CD4-positive, alpha-beta T cell treated with Interleukin-4 for 4 hours (primary cell): ENCODE results near the gene GADD45GIP1.

ENCODE experiments used
- DNase-seq: peaks from one replicate; pipeline ENCODE4 v3.0.0-alpha.2; 2020

GADD45GIP1 gene

GRCh38 chr19:12956446-12957388 is at the start of gene GADD45GIP1:
TSS of gene GADD45GIP1 (minus strand) at chr19:12957223. CDS start at chr19:12957212, 11 bp downstream.
- DNase-seq, result peak; percentile 80

- no peak for DNase-seq
Observed at GRCh38 chr19:13005861-13006370, 48.9 kb upstream of the GADD45GIP1 start.

GRCh38 chr19:13005253-13005652 is 48.2 kb upstream of the GADD45GIP1 start:
- no peak for DNase-seq

- no peak for DNase-seq
Observed at GRCh38 chr19:13004273-13004672, 47.2 kb upstream of the GADD45GIP1 start.

- DNase-seq, result no peak
Observed at GRCh38 chr19:13003081-13003480, 46.1 kb upstream of the GADD45GIP1 start.

DNA sequence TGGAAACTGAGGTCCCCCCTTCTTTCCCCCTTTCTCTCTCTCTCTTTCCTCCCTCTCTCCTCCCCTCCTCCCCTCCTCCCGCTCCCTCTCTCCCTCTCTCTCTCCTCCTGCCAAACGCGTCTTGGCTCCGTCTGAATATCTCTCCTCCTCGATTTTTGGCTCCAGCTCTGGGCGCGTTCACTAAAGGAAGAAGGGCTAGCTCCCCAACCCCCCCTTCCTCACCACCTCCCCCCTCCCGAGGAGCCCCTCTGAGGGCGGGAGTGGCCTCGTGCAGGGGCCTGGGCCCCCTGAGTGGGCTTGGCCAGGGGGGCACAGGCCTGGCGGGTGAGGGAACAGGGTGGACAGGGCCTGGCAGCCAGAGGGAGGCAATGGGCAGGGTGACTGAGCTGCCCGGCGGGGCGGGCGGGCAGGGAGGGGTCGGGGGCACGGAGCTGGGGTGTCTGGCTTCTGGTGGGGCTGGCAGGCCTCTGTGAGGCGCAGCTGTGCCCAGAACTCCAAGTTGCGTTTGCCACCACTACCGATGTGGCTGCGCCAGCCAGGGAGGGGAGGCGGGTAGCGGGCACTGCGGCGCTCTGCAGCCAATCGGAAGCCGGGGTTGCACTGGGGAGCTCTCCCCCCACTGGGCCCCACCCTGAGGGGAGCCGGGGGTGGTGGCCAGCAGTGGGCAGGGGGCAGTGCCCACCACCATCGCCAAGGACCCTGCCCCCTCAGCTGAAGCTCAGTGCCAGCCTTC is 45.3 kb upstream of the GADD45GIP1 start:
- DNase-seq, result no peak

DNA sequence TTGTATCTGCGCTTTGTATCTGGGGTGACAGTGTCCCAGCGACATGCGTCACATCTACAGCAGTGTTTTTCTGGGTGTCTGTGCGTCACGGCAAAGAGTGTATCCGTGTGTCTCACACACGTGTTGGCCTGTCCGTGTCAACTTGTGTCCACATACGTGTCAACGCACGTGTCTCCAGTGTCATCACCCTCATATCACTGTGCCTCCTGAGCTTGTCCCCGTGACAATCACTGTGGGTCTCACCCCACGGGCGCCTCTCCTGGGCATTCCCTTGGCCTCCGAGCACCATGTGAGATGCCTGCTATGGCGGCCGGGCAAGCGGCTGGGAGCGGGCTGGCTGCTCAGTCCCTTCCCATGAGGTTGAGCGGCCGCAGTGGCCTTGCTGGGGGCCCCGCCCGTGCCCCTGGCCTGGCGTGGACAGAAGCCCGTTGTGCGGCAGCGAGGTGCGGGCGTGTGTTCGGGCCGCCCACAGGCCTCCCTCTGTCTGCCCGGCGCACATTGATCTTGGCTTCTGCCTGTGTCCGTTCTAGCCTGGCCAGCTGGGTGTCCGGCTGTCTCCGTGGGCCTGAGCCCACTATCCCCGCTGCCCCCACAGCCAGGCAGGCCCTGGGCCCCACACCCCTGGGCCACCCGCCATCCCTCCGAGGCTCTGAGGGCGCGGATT is 44.6 kb upstream of the GADD45GIP1 start:
- DNase-seq, result no peak

GRCh38 chr19:13001166-13001501 is 44.1 kb upstream of the GADD45GIP1 start:
- no peak for DNase-seq

DNA sequence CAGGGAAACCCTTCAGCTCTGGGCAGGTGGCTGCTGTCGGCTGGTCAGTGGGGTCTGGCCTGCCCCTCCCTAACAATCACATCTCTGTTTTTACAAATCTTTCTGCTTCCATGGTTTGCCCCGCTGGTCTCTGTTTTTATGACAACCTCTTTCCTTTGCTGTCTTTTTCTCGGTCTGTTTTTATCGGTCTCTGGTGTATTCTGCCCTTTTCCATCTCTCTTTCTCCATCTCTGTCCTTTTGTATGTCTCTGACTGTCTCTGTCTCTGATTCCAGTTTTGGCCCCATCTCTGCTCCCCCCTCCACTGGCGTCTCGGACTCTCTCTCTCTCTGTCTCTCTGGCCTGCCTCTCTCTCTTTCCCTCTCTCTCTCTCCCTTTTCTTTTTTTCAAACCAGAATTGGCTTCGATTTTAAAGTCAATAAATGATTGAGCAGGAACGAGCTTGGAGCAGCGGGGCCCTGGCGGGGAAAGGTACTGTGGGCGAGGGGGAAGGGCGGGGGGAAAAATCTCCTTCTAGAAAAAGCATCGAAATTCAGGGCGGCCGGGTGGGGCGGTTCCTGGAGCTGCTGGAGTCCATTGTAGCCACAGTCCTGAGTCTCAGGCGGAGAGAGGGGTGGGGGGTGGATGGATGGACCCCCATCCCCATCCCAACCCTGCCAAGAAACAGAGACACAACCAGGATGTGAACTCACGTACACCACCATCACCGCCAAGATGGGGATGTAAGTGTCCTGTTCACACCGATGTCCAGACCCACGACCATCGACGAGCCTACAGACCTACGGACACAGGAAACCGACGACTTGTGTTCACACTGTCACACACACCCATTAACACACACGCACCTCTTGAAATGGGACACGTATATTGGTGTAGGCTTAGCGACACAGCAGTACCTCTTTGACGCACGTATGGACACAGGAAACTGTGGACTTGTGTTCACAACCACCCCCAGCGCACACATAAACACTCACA is 41.2 kb upstream of the GADD45GIP1 start:
- no peak for DNase-seq

- DNase-seq, result no peak
Observed at GRCh38 chr19:12997179-12997966, 40.4 kb upstream of the GADD45GIP1 start.

GRCh38 chr19:12996406-12997094 is 39.5 kb upstream of the GADD45GIP1 start:
- no peak for DNase-seq

DNA sequence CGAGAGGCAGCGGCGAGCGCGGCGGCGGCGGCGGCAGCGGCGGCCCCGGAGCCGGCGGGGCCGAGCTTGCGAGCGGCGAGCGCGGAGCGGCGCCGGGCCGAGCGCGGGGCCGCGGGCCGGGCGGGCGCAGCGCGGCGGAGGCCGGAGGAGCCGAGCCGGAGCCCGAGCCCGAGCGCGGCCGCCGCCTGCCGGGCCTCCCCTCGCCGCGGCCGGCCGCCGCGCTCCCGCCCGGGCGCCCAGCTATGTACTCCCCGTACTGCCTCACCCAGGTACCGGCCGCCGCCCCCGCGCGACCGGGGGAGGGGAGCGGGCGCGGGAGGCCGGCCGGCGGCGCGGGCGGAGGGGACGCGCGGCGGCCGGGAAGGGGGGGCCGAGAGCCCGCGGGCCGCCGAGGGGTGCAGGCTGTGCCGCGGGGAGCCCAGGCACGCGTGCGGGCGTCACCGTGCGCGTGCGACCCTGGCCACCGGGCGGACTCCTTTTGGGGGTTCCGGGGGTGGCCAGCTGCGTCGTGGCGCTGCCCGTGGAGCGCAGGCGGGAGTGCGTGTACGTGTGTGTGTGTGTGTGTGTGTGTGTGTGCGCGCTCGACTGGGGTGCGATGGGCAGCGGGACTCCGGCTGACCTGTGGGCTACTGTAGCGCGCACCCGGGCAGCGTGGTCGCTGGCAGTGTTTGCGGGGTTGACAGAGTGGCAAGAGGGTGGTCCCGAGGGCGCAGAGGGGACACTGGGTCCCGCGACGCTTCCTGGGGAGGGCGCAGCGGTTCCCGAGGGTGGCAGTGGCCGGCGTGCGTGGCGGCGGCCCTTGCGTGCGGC is 38.8 kb upstream of the GADD45GIP1 start:
- DNase-seq, result no peak

DNA sequence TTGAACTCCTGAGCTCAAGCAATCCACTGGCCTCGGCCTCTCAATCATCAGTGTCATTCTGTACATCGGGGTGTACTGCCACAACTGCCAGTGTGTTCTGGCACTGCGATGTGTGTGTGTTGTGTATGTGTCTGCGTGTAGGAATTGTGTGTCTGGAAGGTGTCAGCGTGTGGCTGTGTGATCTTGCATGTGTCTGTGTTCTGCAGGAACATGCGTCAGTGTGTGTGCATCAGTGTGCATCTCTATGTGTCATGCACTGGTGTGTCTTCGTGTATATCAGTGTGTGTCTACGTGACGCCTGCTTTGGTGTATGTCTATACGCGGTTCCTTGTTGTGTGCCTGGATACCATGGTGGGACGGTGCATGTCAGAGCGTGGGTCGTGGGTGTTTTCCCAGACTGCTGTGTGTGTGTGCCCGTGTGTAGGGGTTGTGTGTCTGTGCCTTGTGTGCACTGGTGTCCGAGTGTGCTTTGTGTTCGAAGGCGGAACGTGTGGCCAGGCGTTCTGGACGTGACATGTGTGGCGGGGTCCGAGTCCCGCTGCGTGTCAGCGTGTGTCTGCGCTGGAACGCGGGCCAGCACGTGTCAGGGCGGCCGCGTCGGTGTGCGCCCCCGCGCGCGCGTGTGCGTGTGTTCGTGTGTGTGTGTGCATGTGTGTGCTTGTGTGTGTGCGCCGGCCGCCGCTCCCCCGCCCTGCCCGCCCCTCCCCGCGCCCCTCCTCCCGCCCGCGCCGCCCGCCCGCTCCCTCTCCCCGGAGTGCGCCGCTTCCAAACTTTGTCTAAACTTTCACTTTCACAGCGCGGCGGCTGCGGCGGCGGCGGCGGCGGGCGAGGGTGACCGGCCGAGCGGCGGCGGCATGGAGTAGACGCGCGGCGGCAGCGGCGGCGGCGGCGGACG is 37.9 kb upstream of the GADD45GIP1 start, which contains the start of gene NFIX:
Gene NFIX, plus strand, starts transcription at position 775 of the 895 bp plus-strand sequence. CDS start 363 bp downstream, outside the sequence.
- DNase-seq, result peak; percentile 48

DNA sequence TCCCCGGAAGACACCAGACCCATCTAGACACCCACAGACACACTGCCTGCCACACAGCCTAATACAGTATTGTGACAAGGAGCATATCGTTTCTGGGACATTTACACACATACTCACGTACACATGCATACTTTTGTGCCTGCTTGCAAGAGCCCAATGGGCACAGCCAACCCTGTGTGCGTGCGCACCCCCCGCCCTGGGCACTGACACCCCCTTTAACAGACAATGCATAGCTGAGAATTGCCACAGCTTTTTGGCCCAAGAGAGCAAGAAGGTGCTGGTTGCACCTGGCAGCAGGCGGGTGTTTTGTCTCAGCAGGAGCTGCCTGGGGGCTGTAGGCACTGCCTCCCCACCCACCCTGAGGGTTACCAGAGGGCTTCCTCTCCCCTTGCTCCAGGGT is 36.5 kb upstream of the GADD45GIP1 start:
- no peak for DNase-seq

DNA sequence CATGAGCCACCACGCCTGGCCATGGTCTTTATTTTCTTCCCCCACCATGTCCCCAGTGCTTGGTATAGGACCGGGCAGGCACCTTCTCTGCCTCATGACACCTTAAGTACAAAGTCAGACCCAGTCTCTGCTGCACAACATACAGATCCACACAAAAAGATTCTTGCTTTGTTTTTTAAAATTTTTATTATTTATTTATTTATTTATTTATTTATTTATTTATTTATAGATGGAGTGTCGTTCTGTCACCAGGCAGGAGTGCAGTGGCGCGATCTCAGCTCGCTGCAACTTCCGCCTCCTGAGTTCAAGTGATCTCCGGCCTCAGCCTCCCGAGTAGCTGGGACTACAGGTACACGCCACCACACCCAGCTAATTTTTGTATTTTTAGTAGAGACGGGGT is 35.7 kb upstream of the GADD45GIP1 start:
- DNase-seq, result no peak

DNA sequence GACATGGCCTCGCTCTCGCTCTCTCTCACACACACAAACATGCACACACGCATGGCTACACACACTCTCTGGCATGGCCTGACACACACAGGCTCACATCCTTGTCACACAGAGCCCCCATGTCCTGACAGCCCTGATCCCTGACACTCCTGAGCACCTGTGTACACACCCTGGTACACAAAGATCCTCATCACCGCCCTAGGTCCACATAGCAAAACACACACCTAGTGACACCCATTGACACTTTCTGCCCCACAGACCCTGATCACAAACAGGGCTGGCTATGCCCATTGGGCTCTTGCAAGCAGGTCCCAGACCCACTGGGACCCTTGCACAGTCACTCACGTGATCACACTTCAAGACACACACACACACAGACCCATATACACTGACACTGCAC is 34.3 kb upstream of the GADD45GIP1 start:
- no peak for DNase-seq

DNA sequence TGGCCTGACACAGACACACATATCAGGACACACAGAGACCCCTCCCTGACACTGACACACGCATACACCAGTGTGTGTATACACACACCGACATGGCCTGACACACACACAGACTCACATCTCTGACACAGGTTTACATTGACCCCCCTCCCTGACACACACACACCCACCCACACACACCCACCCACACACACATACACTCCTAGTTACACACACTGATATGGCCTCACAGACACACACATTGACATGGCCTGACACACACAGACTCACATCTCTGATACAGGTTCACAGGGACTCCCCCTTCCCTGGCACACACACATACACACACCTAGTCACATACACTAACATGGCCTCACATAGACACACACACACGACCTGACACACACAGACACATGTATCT is 33.8 kb upstream of the GADD45GIP1 start:
- no peak for DNase-seq

DNA sequence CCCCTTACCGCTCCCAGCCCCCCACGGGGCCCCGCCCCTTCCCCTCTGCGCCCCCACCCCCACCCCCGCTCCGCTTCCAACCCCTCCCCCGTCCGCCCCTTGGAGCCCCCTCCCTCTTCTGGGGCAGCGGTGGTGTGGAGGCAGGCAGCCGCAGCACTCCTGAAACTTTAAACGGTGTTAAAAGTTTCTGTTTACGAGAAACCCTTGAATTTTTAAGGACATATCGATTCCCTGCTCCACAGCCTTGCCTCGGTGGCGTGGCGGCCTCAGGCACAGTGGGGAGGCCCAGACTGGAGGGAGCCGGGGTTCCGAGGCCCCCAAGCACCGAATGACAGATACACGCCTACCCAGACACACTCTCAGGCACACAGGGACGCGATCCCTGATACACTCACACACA is 33.4 kb upstream of the GADD45GIP1 start:
- no peak for DNase-seq
